Upper lobe of left lung (tissue), 4 donors: ENCODE measurements around the gene HLA-A.

Experiments used
- CTCF ChIP-seq, 6 experiments: fragments of 450-650 bp in 4 of 6; fragments of 200-600 bp in 2 of 6; sonication (generic) in 2 of 6; IDR thresholded peaks; one replicate each; pipeline ENCODE4 v1.5.1; 2016 to 2019; ENCODE audit warnings: antibody characterized with exemption in 6 of 6
- EP300 ChIP-seq, 4 donors: sonication (generic); formaldehyde crosslinking; IDR thresholded peaks; one replicate each; pipeline ENCODE4 v1.5.1; 2017; ENCODE audit warnings: antibody characterized with exemption in 4 of 4, control low read depth in 2 of 4
- POLR2A ChIP-seq, 4 donors: fragments of 450-650 bp; IDR thresholded peaks; one replicate each; pipeline ENCODE4 v1.5.1; 2016 to 2017; ENCODE audit warnings: antibody characterized with exemption in 4 of 4, mild to moderate bottlenecking in 2 of 4
- POLR2AphosphoS5 ChIP-seq, 2 donors: sonication (generic); formaldehyde crosslinking; IDR thresholded peaks; one replicate each; pipeline ENCODE4 v1.5.1; 2017; ENCODE audit warnings: antibody characterized with exemption in 2 of 2

- no peak for TF ChIP-seq CTCF (IDR thresholded peaks at IDR 0.05)
- no peak for TF ChIP-seq POLR2A (IDR thresholded peaks at IDR 0.05)
- no peak for TF ChIP-seq POLR2AphosphoS5 (IDR thresholded peaks at IDR 0.05)
- no peak for TF ChIP-seq EP300 (IDR thresholded peaks at IDR 0.05)
These were observed 14.4 kb upstream of the HLA-A start for GRCh38 chr6:29927841-29928388.
